Measurements from ENCODE around the gene MARCHF10.

DNA sequence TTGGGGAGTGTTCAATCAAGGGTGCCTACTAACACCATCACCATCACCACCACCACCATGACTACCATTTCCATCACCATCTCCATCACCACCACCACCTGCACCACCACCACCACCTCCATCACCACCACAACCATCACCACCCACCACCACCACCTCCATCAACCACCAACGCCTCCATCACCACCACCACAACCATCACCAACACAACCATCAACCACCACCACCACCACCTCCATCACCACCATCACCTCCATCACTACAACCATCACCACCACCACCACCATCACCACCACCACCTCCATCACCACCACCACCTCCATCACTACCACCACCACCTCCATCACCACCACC, 15.7 kb downstream of the MARCHF10 start:
- TF ChIP-seq, protein P1, sequence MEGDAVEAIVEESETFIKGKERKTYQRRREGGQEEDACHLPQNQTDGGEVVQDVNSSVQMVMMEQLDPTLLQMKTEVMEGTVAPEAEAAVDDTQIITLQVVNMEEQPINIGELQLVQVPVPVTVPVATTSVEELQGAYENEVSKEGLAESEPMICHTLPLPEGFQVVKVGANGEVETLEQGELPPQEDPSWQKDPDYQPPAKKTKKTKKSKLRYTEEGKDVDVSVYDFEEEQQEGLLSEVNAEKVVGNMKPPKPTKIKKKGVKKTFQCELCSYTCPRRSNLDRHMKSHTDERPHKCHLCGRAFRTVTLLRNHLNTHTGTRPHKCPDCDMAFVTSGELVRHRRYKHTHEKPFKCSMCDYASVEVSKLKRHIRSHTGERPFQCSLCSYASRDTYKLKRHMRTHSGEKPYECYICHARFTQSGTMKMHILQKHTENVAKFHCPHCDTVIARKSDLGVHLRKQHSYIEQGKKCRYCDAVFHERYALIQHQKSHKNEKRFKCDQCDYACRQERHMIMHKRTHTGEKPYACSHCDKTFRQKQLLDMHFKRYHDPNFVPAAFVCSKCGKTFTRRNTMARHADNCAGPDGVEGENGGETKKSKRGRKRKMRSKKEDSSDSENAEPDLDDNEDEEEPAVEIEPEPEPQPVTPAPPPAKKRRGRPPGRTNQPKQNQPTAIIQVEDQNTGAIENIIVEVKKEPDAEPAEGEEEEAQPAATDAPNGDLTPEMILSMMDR (IDR thresholded peaks at IDR 0.05; ENCODE audit: extremely low read depth in 1 of 2, insufficient read depth in 1 of 2, low read depth in 1 of 2, low read length in 2 of 2): no peak
- TF ChIP-seq MYC (IDR thresholded peaks at IDR 0.05; ENCODE audit: low read depth, low read length) (no peak), FOS (IDR thresholded peaks at IDR 0.05; ENCODE audit: borderline replicate concordance, insufficient read depth, low read length) (no peak), POLR2A (IDR thresholded peaks at IDR 0.05; ENCODE audit: low read depth, low read length) (no peak), EZH2 (IDR thresholded peaks at IDR 0.05; ENCODE audit: borderline replicate concordance, low read depth, low read length, severe bottlenecking) (no peak)
